Activated T-helper 2 cell treated with anti-CD3 and anti-CD28 coated beads, Interferon-gamma antibody, Interleukin-2, Interleukin-4, amounts not matched to agents 10 μg/mL and 5 μg/mL and 100 μg/mL, durations not matched to agents 14 hours and 24 hours and 36 hours (primary cell): ENCODE data around the gene B3GNT3. TPM values are rescaled to one million over a fixed set of nuclear protein-coding genes. Genes with fewer than 3 reads are reported as not detected.
A peak's percentile ranks its signal among the peaks of the same experiment; 100 is the strongest.

Experiments used
- DNase-seq: peaks from one replicate; pipeline ENCODE4 v3.0.0; 2021; ENCODE audit warnings: low spot score
- H3K27ac Mint-ChIP-seq: one replicate; pipeline ENCODE4 v1.8.0; 2021; ENCODE audit warnings: mixed read lengths
- H3K27me3 Mint-ChIP-seq: one replicate; pipeline ENCODE4 v1.8.0; 2021; ENCODE audit warnings: low read depth, mixed read lengths
- H3K36me3 Mint-ChIP-seq: one replicate; pipeline ENCODE4 v1.8.0; 2021; ENCODE audit warnings: low read depth, mixed read lengths
- H3K4me1 Mint-ChIP-seq: one replicate; pipeline ENCODE4 v1.8.0; 2021; ENCODE audit warnings: low read depth, mixed read lengths
- H3K4me3 Mint-ChIP-seq: one replicate; pipeline ENCODE4 v1.8.0; 2021; ENCODE audit warnings: low read depth, mild to moderate bottlenecking, moderate library complexity, mixed read lengths
- H3K9me3 Mint-ChIP-seq: one replicate; pipeline ENCODE4 v1.8.0; 2021; ENCODE audit warnings: mixed read lengths
- intact Hi-C: fragments of 100-400 bp; cut with micrococcal nuclease; formaldehyde crosslinking; loops from one replicate; pipeline ENCODE4 v1.15.1; 2023
- total RNA-seq: library from RNA; stranded (reverse); gene quantifications from 2 replicates; pipeline ENCODE4 v1.2.3, GENCODE V29; 2022

B3GNT3 gene
- total RNA-seq, 1 donor from 2014 or later: not detected

GRCh38 chr19:17812099-17812498, 17.2 kb downstream of the B3GNT3 start:
- H3K27ac Mint-ChIP-seq: no peak overlapping the region
- no peaks in the 10 kb centered on the region for H3K36me3 Mint-ChIP-seq
- no peak for DNase-seq
- no peak overlapping the region for H3K4me3 Mint-ChIP-seq
- intact Hi-C loops: loop anchor here (5.0 kb wide), 1 partner anchor 45 kb away; the partner anchor contains the start of gene RPL18A
- no peaks in the 10 kb centered on the region for H3K9me3 Mint-ChIP-seq
- H3K27me3 Mint-ChIP-seq: peaks cover 4% of the 10 kb centered on the region
- peaks cover 2% of the 10 kb centered on the region for H3K4me1 Mint-ChIP-seq

DNA sequence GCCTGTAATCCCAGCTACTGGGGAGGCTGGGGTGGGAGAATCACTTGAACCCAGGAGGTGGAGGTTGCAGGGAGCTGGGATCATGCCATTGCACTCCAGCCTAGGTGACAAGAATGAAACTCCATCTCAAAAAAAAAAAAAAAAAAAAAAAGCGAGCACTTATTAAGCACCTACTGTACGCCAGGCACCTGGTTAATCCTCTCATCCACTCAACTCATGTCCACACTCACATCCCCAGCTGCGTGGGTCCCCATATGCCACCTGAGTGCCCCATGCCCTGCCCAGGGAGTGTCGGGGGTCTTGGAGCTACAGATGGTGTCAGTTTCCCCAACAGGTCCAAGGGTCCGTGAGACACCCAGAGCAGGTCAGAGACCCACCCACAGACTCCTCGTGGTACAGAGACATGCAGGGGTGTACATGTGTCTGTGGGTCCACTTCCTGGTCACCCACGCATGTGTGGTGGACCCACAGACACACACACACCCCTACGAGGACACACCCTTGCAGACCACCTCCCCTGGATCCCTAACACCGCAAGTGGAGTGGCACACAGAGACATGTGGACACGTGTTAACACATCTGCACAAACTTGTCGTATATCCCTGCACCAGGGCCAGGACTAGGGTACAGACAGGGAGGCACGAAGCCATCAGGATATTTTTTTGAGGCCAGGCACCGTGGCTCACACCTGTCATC, 22.9 kb downstream of the B3GNT3 start:
- no peak overlapping the region for H3K27ac Mint-ChIP-seq
- no peaks in the 10 kb centered on the region for H3K9me3 Mint-ChIP-seq
- no peaks in the 10 kb centered on the region for H3K36me3 Mint-ChIP-seq
- H3K4me3 Mint-ChIP-seq: no peak overlapping the region
- no peak for DNase-seq
- no peaks in the 10 kb centered on the region for H3K27me3 Mint-ChIP-seq
- no peaks in the 10 kb centered on the region for H3K4me1 Mint-ChIP-seq
- intact Hi-C loops: no loop called here

DNA sequence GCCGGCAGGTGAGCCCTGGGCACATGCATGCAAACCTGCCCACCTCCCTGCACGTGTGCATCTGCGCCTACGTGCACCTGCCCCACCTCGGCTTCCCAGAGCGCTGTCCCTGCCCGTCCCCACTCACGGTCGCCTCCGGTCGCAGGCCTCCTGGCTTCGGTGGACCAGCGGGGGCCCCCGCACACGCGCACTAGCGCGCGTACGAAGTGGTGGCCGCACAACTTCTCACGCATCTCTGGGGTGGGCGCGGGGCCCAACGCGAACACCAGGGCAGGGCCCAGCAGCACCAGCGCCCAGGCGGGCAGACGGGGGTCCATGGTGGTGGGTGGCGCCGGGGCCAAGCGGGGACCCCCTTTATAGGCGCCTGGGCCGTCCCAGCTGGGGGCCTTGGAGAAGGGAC, 26.3 kb downstream of the B3GNT3 start, which contains the start of gene INSL3:
Gene INSL3 (minus strand): TSS at position 330 of the 400 bp plus-strand sequence. CDS start 13 bp downstream, at position 317.
- H3K27me3 Mint-ChIP-seq: no peaks in the 10 kb centered on the region
- DNase-seq: no peak
- no peak within 1 kb of the TSS for H3K27ac Mint-ChIP-seq
- H3K36me3 Mint-ChIP-seq: peaks cover 15% of the 10 kb centered on the region
- no peaks in the 10 kb centered on the region for H3K4me1 Mint-ChIP-seq
- no peaks in the 10 kb centered on the region for H3K9me3 Mint-ChIP-seq
- intact Hi-C loops: no loop called here
- no peak within 1 kb of the TSS for H3K4me3 Mint-ChIP-seq

GRCh38 chr19:17824339-17824738, 29.4 kb downstream of the B3GNT3 start:
- Mint-ChIP-seq H3K4me1 (no peaks in the 10 kb centered on the region), H3K36me3 (peaks cover 36% of the 10 kb centered on the region), H3K4me3 (no peak overlapping the region), H3K27ac (no peak overlapping the region), H3K9me3 (no peaks in the 10 kb centered on the region), H3K27me3 (no peaks in the 10 kb centered on the region)
- intact Hi-C loops: no loop called here
- no peak for DNase-seq

DNA sequence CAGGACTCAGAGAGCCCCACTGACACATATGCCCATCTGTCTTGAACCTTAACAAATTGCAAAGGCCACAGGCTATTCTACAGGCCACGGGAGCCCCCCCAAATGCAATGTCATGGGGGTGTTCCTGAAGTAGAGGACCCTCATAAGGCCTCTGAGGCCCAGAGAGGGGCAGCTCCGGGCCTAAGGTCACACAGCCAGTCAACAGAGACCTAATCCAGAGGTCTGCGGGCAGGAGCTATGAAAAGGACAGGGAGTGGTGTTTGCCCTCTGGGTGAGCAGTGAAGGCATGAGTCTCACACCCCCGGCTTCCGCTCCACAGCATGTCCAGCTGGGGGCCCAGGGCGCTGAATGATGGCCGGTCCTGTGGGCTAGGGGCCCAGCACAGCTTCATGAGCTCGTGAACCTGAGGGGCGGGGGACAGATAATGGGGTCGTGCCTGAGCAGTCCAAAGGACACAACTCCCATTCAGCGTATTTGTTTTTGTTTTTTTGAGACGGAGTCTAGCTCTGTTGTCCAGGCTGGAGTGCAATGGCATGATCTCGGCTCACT, 31.6 kb downstream of the B3GNT3 start:
- Mint-ChIP-seq H3K27ac (no peak overlapping the region), H3K4me3 (no peak overlapping the region), H3K9me3 (no peaks in the 10 kb centered on the region), H3K4me1 (no peaks in the 10 kb centered on the region), H3K36me3 (peaks cover 56% of the 10 kb centered on the region), H3K27me3 (no peaks in the 10 kb centered on the region)
- intact Hi-C loops: no loop called here
- no peak for DNase-seq

DNA sequence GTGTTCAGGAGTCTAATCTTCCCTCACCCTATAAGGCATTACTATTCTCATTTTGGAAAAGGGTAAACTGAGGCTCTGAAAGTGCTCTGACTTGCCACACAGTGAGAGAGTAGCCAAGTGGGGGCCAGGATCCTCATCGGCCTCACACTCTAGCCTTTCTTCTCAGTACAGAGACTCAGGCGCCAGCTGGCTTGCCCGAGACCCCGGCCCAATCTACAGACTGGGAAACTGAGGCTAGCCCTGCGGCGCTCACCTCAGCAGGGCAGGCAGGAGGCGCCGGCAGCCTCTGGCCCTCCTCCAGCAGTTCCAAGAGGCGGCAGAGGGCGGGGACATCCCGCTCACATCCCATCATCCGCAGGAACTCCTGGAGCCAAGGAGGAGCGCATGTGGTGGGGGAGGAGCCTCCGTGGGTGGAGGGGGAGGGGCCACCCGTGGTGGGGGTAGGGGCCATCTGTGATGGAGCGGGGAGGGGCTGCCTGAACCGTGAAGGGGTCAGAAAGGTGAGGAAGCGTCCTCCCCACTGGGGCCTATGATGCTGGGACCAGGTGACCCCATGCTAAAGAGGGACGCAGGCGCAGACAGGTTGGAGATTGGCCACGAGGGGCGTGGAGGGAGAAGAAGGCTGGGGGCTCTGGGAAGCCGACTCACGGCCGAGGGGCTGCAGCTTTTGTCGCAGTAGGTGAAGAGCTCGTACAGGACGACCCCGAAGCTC, 35.1 kb downstream of the B3GNT3 start:
- Mint-ChIP-seq H3K4me1 (peaks cover 2% of the 10 kb centered on the region), H3K36me3 (peaks cover 77% of the 10 kb centered on the region), H3K9me3 (no peaks in the 10 kb centered on the region), H3K27me3 (no peaks in the 10 kb centered on the region), H3K4me3 (no peak overlapping the region), H3K27ac (peak overlapping the region; percentile 7)
- intact Hi-C loops: no loop called here
- no peak for DNase-seq

DNA sequence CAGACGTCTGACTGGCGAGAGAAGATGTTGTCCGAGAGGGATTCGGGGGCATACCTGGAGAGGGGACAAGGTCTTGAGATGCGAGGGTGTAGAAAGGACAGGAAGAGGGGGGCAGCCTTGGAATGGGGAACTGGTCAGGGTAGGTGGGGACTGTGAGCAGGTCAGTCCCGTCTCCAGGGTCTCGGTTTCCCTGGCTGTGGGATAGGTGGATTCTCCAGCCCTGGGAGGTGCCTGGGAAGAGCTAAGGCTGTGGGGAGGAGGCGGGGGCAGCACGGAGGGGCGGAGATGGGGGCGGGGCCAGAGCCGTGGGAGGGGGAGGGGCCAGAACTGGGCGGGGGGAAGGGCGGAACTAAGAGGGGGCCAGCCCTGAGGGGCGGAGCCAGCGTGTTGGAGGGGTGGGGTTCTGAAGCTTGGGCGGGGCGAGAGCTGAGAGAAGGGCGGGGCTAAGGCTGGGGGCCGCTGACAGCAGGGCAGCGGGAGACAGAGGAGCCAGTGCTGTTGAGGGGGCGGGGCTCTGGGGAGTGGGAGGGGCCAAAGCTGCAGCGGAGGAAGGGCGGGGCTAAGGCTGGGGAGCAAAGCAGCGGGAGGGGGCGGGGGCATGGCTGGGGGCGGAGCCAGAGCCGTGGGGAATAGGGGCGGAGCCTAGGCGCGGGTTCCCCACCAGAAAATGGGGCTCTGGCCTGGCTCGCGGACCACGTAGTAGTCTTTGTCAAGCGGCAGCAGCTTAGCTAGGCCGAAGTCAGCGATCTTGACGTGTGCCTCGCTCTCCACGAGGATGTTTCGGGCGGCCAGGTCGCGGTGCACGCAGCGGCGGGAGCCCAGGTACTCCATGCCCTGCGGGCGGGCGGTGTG, 35.9 kb downstream of the B3GNT3 start:
- intact Hi-C loops: no loop called here
- no peak overlapping the region for H3K4me3 Mint-ChIP-seq
- peaks cover 8% of the 10 kb centered on the region for H3K4me1 Mint-ChIP-seq
- H3K36me3 Mint-ChIP-seq: peaks cover 80% of the 10 kb centered on the region
- H3K27ac Mint-ChIP-seq: peak overlapping the region; percentile 7
- no peaks in the 10 kb centered on the region for H3K9me3 Mint-ChIP-seq
- peak; percentile 24 for DNase-seq
- no peaks in the 10 kb centered on the region for H3K27me3 Mint-ChIP-seq

DNA sequence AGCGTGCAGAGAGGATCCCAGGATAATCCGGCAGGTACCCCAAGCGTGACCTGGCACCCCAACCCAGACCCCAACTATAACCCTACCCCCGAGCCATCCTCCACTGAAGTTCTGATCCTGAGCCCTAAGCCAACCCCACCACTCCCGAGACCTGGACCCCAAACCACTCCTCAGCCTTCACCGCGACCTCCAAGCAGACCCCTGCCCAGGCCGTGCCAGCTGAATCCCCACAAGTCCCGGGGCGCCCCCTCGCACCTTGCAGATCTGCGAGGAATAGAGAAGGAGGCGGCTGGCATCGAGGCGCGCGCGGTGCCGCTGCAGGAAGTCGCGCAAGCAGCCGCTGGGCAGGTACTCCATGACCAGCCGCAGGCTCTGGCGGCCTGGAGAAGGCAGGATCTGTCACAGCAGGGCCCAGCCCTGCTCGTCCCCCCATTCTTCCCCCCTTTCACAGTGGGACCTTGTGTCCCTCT, 36.5 kb downstream of the B3GNT3 start:
- no peak for DNase-seq
- no peaks in the 10 kb centered on the region for H3K9me3 Mint-ChIP-seq
- intact Hi-C loops: no loop called here
- no peak overlapping the region for H3K4me3 Mint-ChIP-seq
- H3K4me1 Mint-ChIP-seq: peaks cover 8% of the 10 kb centered on the region
- H3K27ac Mint-ChIP-seq: no peak overlapping the region
- peaks cover 85% of the 10 kb centered on the region for H3K36me3 Mint-ChIP-seq
- H3K27me3 Mint-ChIP-seq: no peaks in the 10 kb centered on the region

GRCh38 chr19:17832443-17833208, 37.7 kb downstream of the B3GNT3 start:
- no peaks in the 10 kb centered on the region for H3K9me3 Mint-ChIP-seq
- H3K27me3 Mint-ChIP-seq: no peaks in the 10 kb centered on the region
- H3K27ac Mint-ChIP-seq: no peak overlapping the region
- H3K4me3 Mint-ChIP-seq: no peak overlapping the region
- H3K36me3 Mint-ChIP-seq: peaks cover 87% of the 10 kb centered on the region
- intact Hi-C loops: no loop called here
- DNase-seq: no peak
- peaks cover 8% of the 10 kb centered on the region for H3K4me1 Mint-ChIP-seq

DNA sequence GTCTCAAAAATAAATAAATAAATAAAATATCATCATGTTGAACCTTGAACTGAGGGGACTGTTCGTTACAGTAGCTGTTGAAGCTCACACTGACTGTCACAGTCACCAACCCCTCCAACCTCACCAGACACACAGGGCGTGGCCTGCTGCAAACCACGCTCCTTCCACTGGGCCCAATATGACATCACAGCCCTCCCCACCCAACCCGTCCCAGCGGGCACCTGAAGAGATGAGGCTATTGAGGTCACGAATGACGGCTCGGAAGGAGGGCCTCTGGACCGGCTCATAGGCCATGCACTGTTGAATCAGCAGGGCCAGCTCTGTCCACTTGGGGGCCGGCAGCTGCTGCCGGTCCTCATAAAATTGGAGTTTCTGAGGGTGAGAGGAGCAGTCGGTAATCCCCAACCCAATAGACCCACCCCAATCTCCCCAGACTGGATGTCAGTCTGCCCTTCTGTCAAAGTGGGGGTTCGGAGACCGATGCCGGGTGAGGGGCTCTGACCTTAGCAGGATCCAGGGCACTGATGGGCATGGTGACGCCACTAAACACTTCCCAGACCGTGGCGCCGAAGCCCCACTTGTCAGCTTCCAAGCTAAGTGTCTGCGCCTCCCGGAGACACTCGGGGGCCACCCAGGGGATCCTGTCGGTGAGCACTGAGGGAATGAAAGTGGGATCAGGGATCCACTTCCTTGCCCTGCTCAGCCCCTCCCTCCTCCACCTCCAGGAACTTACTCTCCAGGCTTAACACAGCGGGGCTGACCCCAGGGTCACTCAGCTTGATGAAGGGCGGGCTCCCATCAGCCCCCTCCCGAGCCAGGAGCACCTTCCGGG, 39.6 kb downstream of the B3GNT3 start:
- intact Hi-C loops: no loop called here
- Mint-ChIP-seq H3K9me3 (no peaks in the 10 kb centered on the region), H3K36me3 (peaks cover 90% of the 10 kb centered on the region), H3K4me3 (no peak overlapping the region), H3K4me1 (peaks cover 9% of the 10 kb centered on the region), H3K27ac (no peak overlapping the region), H3K27me3 (no peaks in the 10 kb centered on the region)
- DNase-seq: no peak

GRCh38 chr19:17835182-17836006, 40.5 kb downstream of the B3GNT3 start:
- intact Hi-C loops: no loop called here
- Mint-ChIP-seq H3K27me3 (no peaks in the 10 kb centered on the region), H3K4me3 (no peak overlapping the region), H3K4me1 (peaks cover 9% of the 10 kb centered on the region), H3K36me3 (peaks cover 88% of the 10 kb centered on the region), H3K27ac (peak overlapping the region; percentile 1), H3K9me3 (no peaks in the 10 kb centered on the region)
- DNase-seq: no peak
